Fibroblast of pulmonary artery (primary cell): Measurements from ENCODE around the gene SFRP5.

Source experiments
- DNase-seq: peaks from one replicate; pipeline ENCODE4 v3.0.0-alpha.2; 2010; ENCODE audit warnings: low read depth
- H3K4me3 ChIP-seq: replicated peaks from 2 replicates; pipeline ENCODE4 v1.5.1; 2011; ENCODE audit warnings: low read depth, mild to moderate bottlenecking, control low read depth, low read length, moderate library complexity
- CTCF ChIP-seq: IDR thresholded peaks from 2 replicates; pipeline ENCODE4 v1.5.1; 2011; ENCODE audit warnings: mild to moderate bottlenecking, control low read depth, low read length, inconsistent platforms; ENCODE audit errors: missing control alignments

Gene SFRP5

GRCh38 chr10:97731346-97732051 lies 40.3 kb downstream of the SFRP5 start:
- no peak overlapping the region for H3K4me3 ChIP-seq
- peak; percentile 85 for DNase-seq
- TF ChIP-seq CTCF, result peak; percentile 88

GRCh38 chr10:97729014-97729413 lies 42.8 kb downstream of the SFRP5 start:
- no peak for DNase-seq
- no peak for TF ChIP-seq CTCF
- H3K4me3 ChIP-seq, result no peak overlapping the region

GRCh38 chr10:97726636-97727178 lies 45.1 kb downstream of the SFRP5 start:
- TF ChIP-seq CTCF, result no peak
- peak overlapping the region; percentile 21 for H3K4me3 ChIP-seq
- peak; percentile 86 for DNase-seq

- DNase-seq, result peak; percentile 64
- TF ChIP-seq CTCF, result no peak
- H3K4me3 ChIP-seq, result no peak overlapping the region
Measured at GRCh38 chr10:97724341-97724941, 47.4 kb downstream of the SFRP5 start.

- H3K4me3 ChIP-seq, result no peak overlapping the region
- no peak for DNase-seq
- no peak for TF ChIP-seq CTCF
Measured at GRCh38 chr10:97723001-97723400, 48.8 kb downstream of the SFRP5 start.

GRCh38 chr10:97721871-97722780 lies 49.7 kb downstream of the SFRP5 start:
- TF ChIP-seq CTCF, result no peak
- no peak for DNase-seq
- no peak overlapping the region for H3K4me3 ChIP-seq
